T-helper 1 cell treated with Interleukin-12 subunit alpha and Interleukin-12 subunit beta and Interleukin-4 antibody, amounts not matched to agents 30 μg/mL and 1 μg/mL, for 36 hours (primary cell): ENCODE results near the gene TPRG1.

Experiments used
- H3K27ac Mint-ChIP-seq: one replicate; pipeline ENCODE4 v1.8.0; 2021; ENCODE audit warnings: mild to moderate bottlenecking, mixed read lengths
- H3K27me3 Mint-ChIP-seq: one replicate; pipeline ENCODE4 v1.8.0; 2021; ENCODE audit warnings: low read depth, mixed read lengths
- H3K36me3 Mint-ChIP-seq: one replicate; pipeline ENCODE4 v1.8.0; 2021; ENCODE audit warnings: low read depth, mixed read lengths
- H3K4me1 Mint-ChIP-seq: one replicate; pipeline ENCODE4 v1.8.0; 2021; ENCODE audit warnings: low read depth, mixed read lengths
- H3K4me3 Mint-ChIP-seq: one replicate; pipeline ENCODE4 v1.8.0; 2021; ENCODE audit warnings: mild to moderate bottlenecking, moderate library complexity, mixed read lengths
- H3K9me3 Mint-ChIP-seq: one replicate; pipeline ENCODE4 v1.8.0; 2021; ENCODE audit warnings: mixed read lengths

TPRG1 gene

DNA sequence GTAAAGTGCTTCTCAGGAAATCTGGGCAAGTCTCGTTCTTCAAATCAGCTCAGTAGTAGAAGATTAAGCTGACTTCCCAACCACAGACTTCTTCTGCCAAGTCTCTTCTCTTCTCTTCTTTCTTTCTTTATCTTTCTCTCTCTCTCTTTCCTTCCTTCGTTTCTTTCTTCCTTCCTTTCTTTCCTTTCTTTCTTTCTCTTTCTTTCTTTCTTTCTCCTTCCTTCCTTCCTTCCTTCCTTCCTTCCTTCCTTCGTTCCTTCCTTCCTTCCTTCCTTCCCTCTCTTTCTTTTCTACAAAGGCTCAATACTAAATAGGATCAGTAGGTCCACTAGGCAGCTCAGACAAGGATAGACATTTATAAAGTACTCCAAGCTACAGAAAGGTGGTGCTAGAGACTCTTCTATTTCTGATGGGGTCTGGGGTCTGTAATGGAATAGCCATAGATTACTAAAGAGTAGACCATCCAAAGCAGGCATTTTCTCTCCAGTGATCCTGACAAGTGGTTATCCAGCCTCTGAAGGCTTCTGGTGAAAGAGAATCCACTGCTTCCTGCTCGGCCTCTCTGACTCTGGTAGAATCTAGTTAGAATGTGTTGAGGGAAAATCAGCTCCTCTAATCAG, 100.8 kb downstream of the TPRG1 start:
- Mint-ChIP-seq H3K27me3 (peaks cover 2% of the 10 kb centered on the region), H3K9me3 (peaks cover 9% of the 10 kb centered on the region), H3K4me3 (no peak overlapping the region), H3K36me3 (peaks cover 5% of the 10 kb centered on the region), H3K4me1 (peaks cover 20% of the 10 kb centered on the region), H3K27ac (peak overlapping the region; percentile 8)

DNA sequence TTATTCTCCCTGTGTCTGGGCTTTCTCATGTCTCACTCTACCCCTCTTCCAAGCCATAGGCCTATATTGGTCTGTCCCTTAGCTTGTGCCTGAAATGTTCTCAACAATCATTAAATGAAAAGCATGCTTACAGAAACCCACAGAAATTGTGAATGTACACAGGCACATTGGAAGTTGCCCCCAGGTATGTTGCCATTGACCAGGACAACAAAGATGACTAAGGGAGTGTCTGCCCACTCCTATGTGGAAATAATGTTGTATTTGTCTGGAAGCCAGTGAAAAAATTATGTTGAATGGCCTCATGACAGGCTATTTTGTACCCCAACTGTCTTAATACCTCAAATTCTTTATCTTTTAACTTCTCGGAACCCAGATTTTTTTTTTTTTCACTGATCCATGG, 102.0 kb downstream of the TPRG1 start:
- Mint-ChIP-seq H3K36me3 (peaks cover 6% of the 10 kb centered on the region), H3K27me3 (no peaks in the 10 kb centered on the region), H3K4me3 (no peak overlapping the region), H3K9me3 (peaks cover 11% of the 10 kb centered on the region), H3K4me1 (peaks cover 26% of the 10 kb centered on the region), H3K27ac (no peak overlapping the region)

DNA sequence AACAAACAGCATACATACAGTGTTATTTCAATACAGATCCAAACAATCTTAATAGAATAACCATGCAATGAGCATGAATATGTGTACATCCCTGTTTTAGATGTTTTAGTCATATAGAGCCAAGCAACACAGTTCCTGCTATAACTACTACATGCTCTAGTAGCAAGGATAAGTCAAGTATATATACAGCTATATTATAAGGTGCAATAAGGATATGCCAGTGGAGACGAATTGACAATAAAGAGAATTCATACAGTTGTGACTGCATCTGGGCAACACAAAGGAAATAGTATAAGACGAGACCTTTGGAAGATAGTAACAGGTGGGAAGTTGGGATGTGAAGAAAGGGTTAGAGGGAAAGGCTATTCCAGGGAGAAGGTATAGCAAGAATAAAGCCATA, 103.4 kb downstream of the TPRG1 start:
- Mint-ChIP-seq H3K36me3 (peaks cover 7% of the 10 kb centered on the region), H3K27me3 (no peaks in the 10 kb centered on the region), H3K27ac (no peak overlapping the region)

DNA sequence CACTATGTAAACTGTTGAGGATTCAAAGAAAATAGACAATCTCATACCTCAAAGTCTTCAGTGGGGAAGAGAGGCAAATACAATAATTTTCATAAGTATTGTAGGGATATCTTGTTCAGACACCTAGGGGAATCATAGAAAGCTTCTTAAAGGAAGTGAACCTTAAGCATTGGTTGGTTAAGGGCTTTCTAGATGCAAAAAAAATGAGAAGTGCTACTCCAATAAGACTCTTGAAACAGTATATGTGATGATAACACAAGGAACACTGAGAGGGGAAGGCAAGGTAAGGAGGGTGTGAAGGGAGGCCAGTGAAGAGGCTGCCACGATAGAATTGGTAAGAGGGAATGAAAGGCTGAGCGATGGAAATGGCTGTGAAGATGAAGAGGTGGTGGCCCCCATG, 104.1 kb downstream of the TPRG1 start:
- Mint-ChIP-seq H3K27me3 (no peaks in the 10 kb centered on the region), H3K36me3 (peaks cover 7% of the 10 kb centered on the region), H3K27ac (no peak overlapping the region), H3K9me3 (peaks cover 12% of the 10 kb centered on the region), H3K4me1 (peaks cover 26% of the 10 kb centered on the region), H3K4me3 (no peak overlapping the region)

More for the DNA sequence above, 103.4 kb downstream of the TPRG1 start:
- peaks cover 12% of the 10 kb centered on the region for H3K9me3 Mint-ChIP-seq
- H3K4me1 Mint-ChIP-seq: peaks cover 26% of the 10 kb centered on the region
- no peak overlapping the region for H3K4me3 Mint-ChIP-seq

DNA sequence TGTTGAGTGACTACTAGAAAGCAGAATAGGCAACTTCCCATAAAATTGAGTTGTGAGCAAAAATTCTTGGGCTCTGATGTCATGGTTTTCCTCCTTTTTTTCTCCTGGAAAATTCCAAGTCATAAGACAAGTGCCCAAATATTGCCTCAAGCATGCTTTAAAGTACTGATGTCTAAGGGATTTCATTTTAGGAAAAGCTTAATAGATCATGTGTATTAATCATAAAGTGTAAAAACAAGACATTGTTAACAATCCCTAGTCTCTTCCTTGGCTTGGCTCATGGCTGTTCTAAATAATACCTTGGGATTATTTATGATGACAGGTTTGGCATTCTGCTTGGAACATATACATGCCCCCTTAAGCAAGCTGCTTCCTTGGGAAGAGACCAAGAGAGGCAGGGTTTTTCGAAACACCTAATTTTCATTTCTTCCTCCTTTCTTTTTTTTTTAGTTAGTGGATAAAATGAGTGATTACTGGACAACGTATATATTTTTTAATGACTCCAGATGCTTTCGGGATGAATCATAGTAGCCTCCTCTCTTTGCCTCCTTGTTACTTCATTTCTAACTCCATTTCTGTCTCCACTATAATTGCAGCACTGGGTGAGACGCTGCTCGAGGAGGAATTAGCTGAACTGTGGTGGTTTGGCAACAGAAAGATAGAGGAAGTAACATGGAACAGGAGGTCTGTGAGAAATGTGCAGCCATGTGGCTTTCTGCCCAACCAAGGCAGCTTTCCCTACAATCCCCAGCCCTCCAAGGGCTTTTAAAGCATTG, 104.9 kb downstream of the TPRG1 start:
- Mint-ChIP-seq H3K27me3 (no peaks in the 10 kb centered on the region), H3K36me3 (peaks cover 7% of the 10 kb centered on the region), H3K27ac (no peak overlapping the region), H3K4me1 (peaks cover 26% of the 10 kb centered on the region), H3K9me3 (peaks cover 12% of the 10 kb centered on the region), H3K4me3 (no peak overlapping the region)

DNA sequence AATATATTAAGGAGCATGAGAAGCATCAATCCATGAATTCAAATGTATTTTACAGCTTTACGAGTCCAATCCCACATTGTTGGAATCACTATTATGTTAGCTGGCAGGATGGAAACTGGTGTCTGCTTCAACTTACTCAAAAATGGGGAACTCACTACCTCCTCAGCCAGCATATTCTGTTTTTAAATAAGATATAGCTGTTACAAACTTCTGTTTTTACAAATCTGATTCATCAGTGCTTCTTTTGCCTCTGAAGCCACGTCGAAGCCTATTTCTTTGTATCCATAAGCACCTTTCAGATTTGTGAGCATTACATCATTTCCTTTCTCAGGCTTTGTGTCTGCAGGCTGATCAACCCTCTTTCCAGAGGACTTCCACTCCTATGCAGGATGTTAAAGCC, 105.9 kb downstream of the TPRG1 start:
- Mint-ChIP-seq H3K4me1 (peaks cover 25% of the 10 kb centered on the region), H3K4me3 (no peak overlapping the region), H3K27me3 (no peaks in the 10 kb centered on the region), H3K36me3 (peaks cover 7% of the 10 kb centered on the region), H3K27ac (no peak overlapping the region), H3K9me3 (peaks cover 12% of the 10 kb centered on the region)

DNA sequence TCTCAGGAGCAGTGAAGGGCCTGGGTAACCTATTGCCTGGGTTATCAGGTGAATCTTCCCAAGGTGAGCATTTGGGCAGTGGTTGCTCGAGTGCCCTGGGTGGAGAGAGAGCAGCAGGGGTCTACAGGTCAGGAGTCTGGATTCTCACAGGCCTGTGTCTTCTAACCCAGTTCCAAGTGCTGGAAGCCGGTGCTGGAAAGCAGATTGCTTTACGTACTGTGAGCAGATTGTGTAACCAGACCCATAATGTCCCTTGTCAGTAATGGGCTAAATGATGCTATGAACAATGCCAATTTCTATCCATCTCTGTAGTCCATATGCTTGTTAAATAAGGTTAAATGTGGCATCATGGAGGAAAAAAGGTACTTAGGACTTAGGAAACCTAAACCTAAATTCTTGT, 106.5 kb downstream of the TPRG1 start:
- Mint-ChIP-seq H3K27ac (no peak overlapping the region), H3K27me3 (no peaks in the 10 kb centered on the region), H3K4me3 (no peak overlapping the region), H3K36me3 (peaks cover 7% of the 10 kb centered on the region), H3K4me1 (peaks cover 23% of the 10 kb centered on the region), H3K9me3 (peaks cover 12% of the 10 kb centered on the region)

DNA sequence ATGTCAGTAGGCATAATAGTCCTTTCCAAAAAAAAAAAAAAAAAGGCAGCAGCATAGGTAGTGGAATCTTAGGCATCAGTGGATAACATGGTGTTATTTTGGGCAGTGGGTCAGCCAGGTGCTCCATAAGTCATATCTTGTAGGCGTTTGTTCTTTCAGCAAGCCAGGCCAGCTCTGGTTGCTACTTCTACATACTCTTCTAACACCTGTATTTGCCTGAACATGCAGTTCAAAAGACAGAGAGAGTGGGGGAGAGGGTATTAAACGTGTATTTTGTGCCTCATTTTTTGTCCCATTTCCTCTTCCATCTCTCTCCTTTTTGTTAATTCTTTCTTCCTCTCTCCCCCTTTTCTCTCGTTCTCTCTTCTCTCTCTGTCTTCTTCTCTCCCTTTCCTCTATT, 110.4 kb downstream of the TPRG1 start:
- H3K36me3 Mint-ChIP-seq: peaks cover 2% of the 10 kb centered on the region
- H3K4me3 Mint-ChIP-seq: no peak overlapping the region
- peaks cover 4% of the 10 kb centered on the region for H3K9me3 Mint-ChIP-seq
- peaks cover 26% of the 10 kb centered on the region for H3K4me1 Mint-ChIP-seq
- H3K27ac Mint-ChIP-seq: no peak overlapping the region
- no peaks in the 10 kb centered on the region for H3K27me3 Mint-ChIP-seq

DNA sequence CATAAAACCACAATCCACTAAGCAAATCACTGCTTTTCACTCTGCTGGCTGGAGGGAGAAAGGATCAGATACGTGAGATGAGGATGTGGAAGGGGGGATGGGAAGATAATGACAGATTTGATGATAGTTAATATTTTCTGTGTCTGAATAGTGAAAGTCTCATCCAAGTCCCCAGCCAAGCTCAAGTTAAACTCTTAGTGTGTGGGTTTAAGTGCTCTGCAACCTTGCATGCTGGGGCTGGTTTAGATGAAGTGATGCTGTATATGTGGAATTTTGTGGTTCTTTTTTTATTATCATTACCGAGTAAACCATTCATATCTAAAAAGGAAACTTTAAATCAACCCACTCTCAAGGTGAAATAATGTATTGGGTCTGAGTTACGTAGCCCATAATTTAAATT, 111.0 kb downstream of the TPRG1 start:
- H3K4me1 Mint-ChIP-seq: peaks cover 23% of the 10 kb centered on the region
- no peak overlapping the region for H3K4me3 Mint-ChIP-seq
- H3K27me3 Mint-ChIP-seq: no peaks in the 10 kb centered on the region
- H3K27ac Mint-ChIP-seq: no peak overlapping the region
- H3K36me3 Mint-ChIP-seq: peaks cover 2% of the 10 kb centered on the region
- peaks cover 4% of the 10 kb centered on the region for H3K9me3 Mint-ChIP-seq

DNA sequence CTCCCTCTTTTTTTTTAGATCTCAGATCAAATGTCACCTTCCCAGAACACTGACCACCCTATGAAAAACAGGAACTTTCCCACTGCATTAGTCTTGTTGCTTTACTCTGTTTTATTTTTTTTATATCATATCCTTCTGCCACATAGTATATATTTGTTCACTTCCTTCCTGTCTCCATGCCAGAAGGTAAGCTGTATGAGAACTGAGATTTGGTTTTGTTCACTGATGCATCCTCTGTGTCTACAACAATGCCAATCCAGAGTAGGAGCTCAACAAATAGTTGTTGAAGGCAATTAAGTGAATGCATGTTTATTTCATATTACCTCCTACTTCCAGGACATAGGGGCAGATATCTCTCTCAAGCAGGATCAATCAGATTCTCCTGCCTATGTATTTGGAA, 114.4 kb downstream of the TPRG1 start:
- H3K27me3 Mint-ChIP-seq: no peaks in the 10 kb centered on the region
- peaks cover 6% of the 10 kb centered on the region for H3K9me3 Mint-ChIP-seq
- H3K36me3 Mint-ChIP-seq: peaks cover 5% of the 10 kb centered on the region
- H3K27ac Mint-ChIP-seq: peak overlapping the region; percentile 0
- H3K4me3 Mint-ChIP-seq: no peak overlapping the region
- peaks cover 24% of the 10 kb centered on the region for H3K4me1 Mint-ChIP-seq

DNA sequence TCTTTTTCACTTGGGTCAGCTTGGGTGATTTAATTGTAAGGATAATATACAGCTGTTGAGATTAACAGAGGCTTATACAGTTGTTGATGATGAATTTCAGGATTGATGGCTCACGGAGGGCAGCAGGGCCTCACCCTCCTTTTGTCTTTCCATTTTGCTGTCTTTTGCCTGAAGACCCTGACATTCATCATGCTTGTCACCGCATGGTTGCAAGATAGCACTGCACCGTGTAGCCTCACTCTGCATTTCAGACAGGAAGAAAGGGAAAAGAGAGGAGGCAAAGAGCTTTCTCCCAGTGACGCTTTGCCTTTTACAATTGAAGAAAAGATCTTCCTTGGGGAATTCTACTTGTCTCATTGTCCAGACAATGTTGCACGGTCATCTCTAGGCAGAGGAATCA, 115.1 kb downstream of the TPRG1 start:
- H3K27ac Mint-ChIP-seq: no peak overlapping the region
- peaks cover 5% of the 10 kb centered on the region for H3K36me3 Mint-ChIP-seq
- H3K27me3 Mint-ChIP-seq: no peaks in the 10 kb centered on the region
- peaks cover 6% of the 10 kb centered on the region for H3K9me3 Mint-ChIP-seq
- H3K4me1 Mint-ChIP-seq: peaks cover 24% of the 10 kb centered on the region
- no peak overlapping the region for H3K4me3 Mint-ChIP-seq

DNA sequence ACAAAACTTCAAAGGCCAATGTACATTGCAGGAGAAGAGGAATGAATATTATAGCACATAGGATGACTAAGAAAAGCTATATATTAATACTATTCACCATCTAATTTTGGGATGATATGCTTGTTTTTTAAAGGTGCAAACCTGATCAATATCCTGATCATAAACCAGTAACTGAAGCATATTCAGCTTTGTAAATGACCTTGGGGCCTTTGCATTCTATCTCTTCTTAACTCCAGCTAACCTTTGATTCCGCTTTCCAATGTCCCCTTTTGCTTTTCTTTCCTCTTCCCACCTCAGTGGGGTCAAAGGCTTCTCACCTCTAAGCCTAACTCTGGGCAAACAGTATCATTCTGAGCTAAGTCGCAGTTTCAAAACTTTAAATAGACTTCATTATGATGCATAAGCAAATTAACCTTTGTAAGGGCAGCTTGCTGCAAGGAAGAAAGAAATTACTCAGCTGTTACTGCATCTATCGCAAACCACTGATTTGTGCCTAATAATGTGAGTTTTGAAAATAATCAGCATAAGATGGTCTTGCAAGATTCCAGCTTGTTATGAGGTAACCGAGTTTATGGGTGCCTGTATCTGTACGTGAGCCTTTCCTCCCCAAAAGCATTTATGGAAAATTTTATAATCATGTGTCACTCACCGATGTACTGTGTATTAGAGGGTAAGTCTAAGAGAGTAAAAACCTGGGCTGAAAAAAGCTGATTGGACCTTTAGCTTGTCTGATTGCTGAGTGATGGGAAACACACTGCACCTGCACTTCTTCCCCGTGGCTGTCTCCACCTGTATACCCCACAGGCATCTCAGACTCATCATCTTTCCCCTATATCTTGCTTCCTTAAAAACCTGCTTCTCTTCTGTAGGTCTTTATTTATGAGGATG, 116.8 kb downstream of the TPRG1 start:
- Mint-ChIP-seq H3K27ac (peak overlapping the region; percentile 41), H3K27me3 (no peaks in the 10 kb centered on the region), H3K4me1 (peaks cover 23% of the 10 kb centered on the region), H3K9me3 (peaks cover 6% of the 10 kb centered on the region), H3K4me3 (no peak overlapping the region), H3K36me3 (peaks cover 5% of the 10 kb centered on the region)

DNA sequence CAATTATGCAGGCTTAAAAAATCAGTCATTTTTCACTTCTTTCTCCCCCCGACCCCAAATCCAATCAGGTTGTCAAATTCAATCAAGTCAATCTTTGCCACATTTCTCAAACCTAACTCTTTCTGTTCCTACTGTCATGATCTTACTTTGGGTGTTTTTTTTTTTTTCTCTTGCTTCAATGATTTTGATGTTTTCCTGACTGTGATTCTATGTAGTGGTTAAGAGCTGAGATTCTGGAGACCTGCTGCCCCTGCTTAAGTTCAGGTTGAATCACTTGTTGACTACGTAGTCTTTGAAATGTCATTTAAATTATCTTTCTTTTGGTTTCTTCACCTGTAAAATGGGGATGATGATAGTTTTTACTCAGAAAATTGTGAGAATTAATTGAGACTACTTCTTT, 117.5 kb downstream of the TPRG1 start:
- Mint-ChIP-seq H3K27ac (no peak overlapping the region), H3K9me3 (peaks cover 6% of the 10 kb centered on the region), H3K4me1 (peaks cover 23% of the 10 kb centered on the region), H3K27me3 (no peaks in the 10 kb centered on the region), H3K4me3 (no peak overlapping the region), H3K36me3 (peaks cover 7% of the 10 kb centered on the region)

DNA sequence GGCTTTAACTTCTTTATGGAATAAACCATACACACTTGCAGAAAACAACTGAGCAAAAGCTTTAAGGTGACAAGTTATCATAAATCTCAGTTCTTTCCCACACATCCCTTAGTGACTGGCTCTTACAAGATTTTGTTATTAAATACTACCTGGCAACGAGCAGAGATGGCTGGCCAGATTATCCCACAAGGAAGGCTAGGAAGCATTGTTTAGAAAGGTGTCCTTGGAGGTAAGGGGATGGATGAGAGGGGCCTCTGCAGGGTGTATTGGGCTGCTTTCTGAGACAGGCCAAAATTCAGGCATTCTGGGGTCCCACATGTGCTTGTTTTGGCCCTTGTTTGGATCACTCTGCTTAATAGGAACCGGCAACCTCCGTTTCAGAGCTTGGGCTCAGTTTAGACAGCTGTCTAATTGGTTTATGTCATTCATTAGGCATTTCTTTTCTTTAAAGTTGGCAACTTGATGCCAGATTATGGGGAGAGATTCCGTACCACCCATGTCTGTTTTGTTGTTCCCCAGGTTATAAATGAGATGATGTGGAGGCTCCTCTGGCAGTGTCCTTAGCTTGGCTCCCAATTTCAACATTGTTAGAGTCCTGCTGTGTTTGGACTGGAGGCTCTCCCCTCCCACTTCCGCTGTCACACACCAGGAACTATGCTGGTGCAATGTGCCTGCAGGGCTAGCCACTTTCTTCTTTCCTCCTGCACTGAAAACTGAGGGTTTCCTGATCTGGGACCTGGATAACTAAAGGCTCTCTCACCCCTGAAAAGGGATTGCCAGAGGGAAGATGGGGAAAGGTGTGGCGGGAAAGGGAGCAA, 121.1 kb downstream of the TPRG1 start:
- Mint-ChIP-seq H3K4me1 (peaks cover 9% of the 10 kb centered on the region), H3K9me3 (peaks cover 6% of the 10 kb centered on the region), H3K27me3 (no peaks in the 10 kb centered on the region), H3K36me3 (peaks cover 14% of the 10 kb centered on the region), H3K27ac (no peak overlapping the region), H3K4me3 (no peak overlapping the region)
